ENCODE data around the gene RREB1.
A peak's percentile ranks its signal among the peaks of the same experiment; 100 is the strongest.

RREB1 gene

DNA sequence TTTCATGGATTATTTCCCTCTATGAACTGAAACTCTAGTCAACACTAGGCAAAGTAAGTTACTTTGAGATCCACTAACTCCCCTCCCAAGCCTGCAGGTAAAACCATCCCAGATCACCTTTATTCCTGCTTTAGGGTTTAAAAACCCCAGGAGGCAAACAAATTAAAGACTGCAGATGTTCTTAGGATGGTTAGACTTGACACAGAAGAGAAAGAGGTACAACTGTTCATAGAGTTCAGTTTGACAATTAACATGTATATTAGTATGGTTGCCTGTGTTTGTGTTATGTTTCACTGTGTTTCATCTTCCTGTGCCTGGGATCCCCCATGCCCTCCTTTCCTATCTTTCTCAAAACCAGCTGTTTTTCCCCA lies 53.5 kb downstream of the RREB1 start:
- H3K9me3 ChIP-seq (ENCODE audit: control insufficient read depth, low read length) = no peaks in the 10 kb centered on the region
- H3K9ac ChIP-seq (ENCODE audit: low read length) = no peak overlapping the region
- DNase-seq (ENCODE audit: low read depth) = no peak
- H3K4me1 ChIP-seq (ENCODE audit: control insufficient read depth, insufficient read depth, low read length) = peaks cover 60% of the 10 kb centered on the region
- H3K36me3 ChIP-seq (ENCODE audit: control insufficient read depth, insufficient read depth, low read length, severe bottlenecking) = no peaks in the 10 kb centered on the region
- no peaks in the 10 kb centered on the region for H3K27me3 ChIP-seq (replicated peaks; ENCODE audit: control insufficient read depth, insufficient read depth, low read length)
- no peak overlapping the region for H3K4me3 ChIP-seq (ENCODE audit: low read length)

DNA sequence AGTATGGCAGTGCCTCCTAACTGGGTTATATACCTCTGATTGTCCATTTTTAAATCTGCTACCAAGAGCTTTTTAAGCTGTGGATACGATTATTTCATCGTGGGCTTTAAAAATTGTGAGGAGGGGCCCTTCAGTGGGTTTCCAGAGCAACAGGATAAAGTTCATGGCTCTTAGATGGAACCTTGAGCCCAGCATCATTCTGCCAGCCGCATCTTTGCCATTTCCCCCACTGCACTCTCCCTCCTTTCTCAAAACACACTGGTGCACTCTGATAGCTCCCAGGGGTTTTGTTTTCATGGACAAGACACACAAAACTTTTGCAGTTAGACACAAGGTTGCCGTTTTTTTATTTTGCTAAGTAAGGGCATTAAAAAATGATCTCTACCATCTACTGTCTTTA lies 54.1 kb downstream of the RREB1 start:
- Histone ChIP-seq H3K36me3 (ENCODE audit: control insufficient read depth, insufficient read depth, low read length, severe bottlenecking) (no peaks in the 10 kb centered on the region), H3K4me1 (ENCODE audit: control insufficient read depth, insufficient read depth, low read length) (peaks cover 60% of the 10 kb centered on the region), H3K27me3 (replicated peaks; ENCODE audit: control insufficient read depth, insufficient read depth, low read length) (no peaks in the 10 kb centered on the region), H3K9ac (ENCODE audit: low read length) (peak overlapping the region; percentile 59), H3K4me3 (ENCODE audit: low read length) (no peak overlapping the region), H3K9me3 (ENCODE audit: control insufficient read depth, low read length) (no peaks in the 10 kb centered on the region)
- no peak for DNase-seq (ENCODE audit: low read depth)

DNA sequence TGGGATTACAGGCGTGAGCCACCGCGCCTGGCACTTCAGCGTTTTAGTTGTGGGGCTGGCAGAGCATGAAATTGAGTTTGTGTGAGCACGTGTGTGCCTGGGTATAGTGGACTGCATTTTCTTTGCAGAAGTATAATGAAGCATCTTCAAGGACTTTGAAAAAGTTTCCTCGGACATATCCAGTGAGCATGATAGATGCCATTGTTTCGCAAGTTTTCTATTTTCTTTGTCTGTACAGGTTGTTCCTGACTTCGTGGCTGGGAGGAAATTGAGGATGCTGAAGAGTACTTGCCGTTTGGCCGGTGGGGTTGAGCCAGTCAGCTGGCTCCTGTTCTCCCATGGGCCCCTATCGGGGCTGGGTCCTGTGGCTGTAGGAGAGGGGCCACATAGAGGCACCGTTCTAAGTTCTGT lies 55.9 kb downstream of the RREB1 start:
- H3K4me3 ChIP-seq (ENCODE audit: low read length) = no peak overlapping the region
- H3K9ac ChIP-seq (ENCODE audit: low read length) = no peak overlapping the region
- no peak for DNase-seq (ENCODE audit: low read depth)
- H3K9me3 ChIP-seq (ENCODE audit: control insufficient read depth, low read length) = no peaks in the 10 kb centered on the region
- no peaks in the 10 kb centered on the region for H3K36me3 ChIP-seq (ENCODE audit: control insufficient read depth, insufficient read depth, low read length, severe bottlenecking)
- H3K4me1 ChIP-seq (ENCODE audit: control insufficient read depth, insufficient read depth, low read length) = peaks cover 62% of the 10 kb centered on the region
- no peaks in the 10 kb centered on the region for H3K27me3 ChIP-seq (replicated peaks; ENCODE audit: control insufficient read depth, insufficient read depth, low read length)

DNA sequence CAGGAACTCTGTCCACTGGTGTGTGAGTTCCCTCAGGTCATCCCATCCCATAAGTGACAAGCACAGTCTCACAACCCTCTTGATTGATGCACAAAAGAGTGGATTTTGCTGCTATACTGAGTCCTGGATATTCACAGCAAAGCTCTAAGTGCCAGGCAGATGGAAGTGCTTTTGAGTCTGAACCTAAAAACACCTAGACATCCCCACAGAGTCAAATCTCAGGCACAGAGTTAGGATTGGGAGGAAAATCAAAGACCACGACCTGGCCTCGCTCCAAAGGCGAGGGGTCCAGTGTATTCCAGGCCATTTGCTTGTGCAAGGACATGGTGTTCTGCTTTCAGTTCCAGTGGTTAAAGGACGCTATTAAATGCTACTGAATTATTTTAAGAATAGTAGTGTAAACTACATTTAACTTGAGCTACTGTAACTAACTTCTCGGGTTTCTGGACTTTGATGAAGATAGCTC lies 56.8 kb downstream of the RREB1 start:
- Histone ChIP-seq H3K9me3 (ENCODE audit: control insufficient read depth, low read length) (no peaks in the 10 kb centered on the region), H3K36me3 (ENCODE audit: control insufficient read depth, insufficient read depth, low read length, severe bottlenecking) (no peaks in the 10 kb centered on the region), H3K9ac (ENCODE audit: low read length) (no peak overlapping the region), H3K4me1 (ENCODE audit: control insufficient read depth, insufficient read depth, low read length) (peaks cover 71% of the 10 kb centered on the region), H3K4me3 (ENCODE audit: low read length) (no peak overlapping the region), H3K27me3 (replicated peaks; ENCODE audit: control insufficient read depth, insufficient read depth, low read length) (no peaks in the 10 kb centered on the region)
- DNase-seq (ENCODE audit: low read depth) = no peak

DNA sequence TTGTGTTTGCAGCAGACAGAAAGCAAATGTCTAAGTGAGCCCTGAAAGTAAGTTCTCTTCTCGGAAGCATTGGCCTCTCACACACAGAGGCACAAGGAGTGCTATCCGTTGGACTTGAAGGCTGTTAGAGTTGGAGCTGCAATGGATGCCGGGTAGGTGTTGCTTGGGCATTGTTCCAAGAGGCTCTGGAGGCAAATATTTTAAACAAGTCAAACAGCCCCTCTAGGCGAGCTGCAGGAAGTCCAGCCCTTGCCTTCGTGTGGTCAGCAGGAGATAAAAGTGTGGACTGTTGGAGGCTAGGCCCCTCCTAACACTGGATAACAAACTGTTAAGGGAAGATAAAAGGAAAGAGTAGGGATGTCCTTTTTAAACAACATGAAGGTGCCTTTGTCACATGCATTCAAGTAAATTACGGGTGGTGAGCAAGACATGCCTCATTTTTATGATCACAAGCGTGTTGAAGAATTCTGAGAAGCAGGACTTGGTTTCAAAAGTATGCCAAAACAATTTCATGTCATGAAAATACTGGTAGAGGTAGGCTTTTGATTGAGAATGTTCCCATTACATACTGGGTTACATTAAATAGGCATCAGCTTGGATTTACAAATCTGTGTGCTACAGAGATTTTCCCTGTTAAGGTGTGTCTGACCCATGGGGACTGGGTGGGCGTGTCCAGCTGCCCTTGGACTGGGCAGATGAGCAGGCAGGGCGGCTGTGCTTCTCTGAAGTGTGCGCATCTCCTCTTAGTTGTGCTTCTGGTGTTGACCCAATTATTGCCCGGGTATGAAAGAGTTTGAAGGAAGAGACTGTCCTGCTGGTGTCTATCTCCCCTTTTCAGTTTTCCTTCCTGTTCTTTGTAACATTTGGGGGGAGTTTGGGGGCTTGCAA lies 57.5 kb downstream of the RREB1 start:
- Histone ChIP-seq H3K36me3 (ENCODE audit: control insufficient read depth, insufficient read depth, low read length, severe bottlenecking) (no peaks in the 10 kb centered on the region), H3K27me3 (replicated peaks; ENCODE audit: control insufficient read depth, insufficient read depth, low read length) (no peaks in the 10 kb centered on the region), H3K9me3 (ENCODE audit: control insufficient read depth, low read length) (no peaks in the 10 kb centered on the region), H3K4me3 (ENCODE audit: low read length) (no peak overlapping the region), H3K4me1 (ENCODE audit: control insufficient read depth, insufficient read depth, low read length) (peaks cover 77% of the 10 kb centered on the region), H3K9ac (ENCODE audit: low read length) (peak overlapping the region; percentile 59)
- no peak for DNase-seq (ENCODE audit: low read depth)

DNA sequence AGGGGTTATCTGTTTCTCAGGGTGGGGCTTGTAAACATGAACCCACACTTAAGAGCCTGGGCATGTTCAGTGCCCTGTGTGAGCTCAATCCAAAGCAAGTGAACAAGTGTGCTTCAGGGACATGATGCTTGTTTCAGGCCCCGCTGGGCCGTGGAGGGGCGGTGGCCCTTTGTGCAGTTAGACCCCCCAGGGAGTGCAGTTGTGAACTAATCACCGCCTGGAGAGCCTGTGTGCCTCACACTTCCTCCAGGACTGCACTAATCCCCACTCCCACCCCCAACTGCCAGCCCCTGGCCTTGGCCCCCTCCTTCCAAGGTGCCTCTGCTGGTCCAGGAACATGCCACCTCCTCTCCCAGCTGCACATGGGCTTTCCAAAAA lies 58.1 kb downstream of the RREB1 start:
- no peak for DNase-seq (ENCODE audit: low read depth)
- Histone ChIP-seq H3K9me3 (ENCODE audit: control insufficient read depth, low read length) (no peaks in the 10 kb centered on the region), H3K4me1 (ENCODE audit: control insufficient read depth, insufficient read depth, low read length) (peaks cover 84% of the 10 kb centered on the region), H3K9ac (ENCODE audit: low read length) (peak overlapping the region; percentile 59), H3K36me3 (ENCODE audit: control insufficient read depth, insufficient read depth, low read length, severe bottlenecking) (no peaks in the 10 kb centered on the region), H3K4me3 (ENCODE audit: low read length) (peak overlapping the region; percentile 1), H3K27me3 (replicated peaks; ENCODE audit: control insufficient read depth, insufficient read depth, low read length) (no peaks in the 10 kb centered on the region)

DNA sequence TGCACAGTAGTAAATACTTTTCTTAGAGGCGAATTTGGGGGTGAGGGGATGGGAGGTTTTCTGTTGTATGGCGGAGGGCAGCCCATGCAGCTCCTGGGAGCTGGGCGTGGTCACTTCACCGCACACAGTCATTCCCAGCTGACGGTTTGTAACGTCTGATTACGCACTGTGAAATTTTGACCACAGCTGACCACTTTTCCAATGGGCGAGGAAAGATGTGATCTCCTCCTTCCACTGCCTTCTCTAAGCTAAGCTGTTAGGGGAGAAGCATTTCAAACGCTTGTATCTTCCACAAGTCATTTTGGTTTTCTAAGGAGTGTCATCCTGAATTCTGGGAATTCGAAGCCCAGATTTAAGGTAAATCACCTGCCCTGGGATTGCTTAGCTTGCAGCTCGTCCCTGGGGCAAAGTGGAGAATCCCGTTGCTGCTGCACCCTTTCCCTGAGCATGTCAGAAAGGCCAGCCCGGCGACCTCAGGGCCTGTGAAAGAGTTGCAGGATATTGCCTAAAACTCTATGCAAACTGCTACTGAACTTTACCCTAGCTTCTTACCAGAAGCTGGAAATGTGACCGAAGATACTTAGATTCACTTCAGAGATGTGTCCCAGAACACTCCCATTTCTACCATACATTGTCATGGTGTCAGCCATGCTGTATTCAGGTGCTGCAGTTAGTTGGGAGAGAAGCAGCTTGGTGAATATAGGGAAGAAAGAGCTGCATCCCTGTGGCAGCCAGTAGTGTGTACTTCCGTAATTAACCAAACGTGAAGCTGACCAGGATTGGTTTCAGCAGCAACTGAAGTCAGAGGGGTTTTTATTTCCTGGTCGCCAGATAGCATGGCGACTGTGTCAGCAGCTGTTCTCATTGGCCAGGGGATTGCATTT lies 58.9 kb downstream of the RREB1 start:
- H3K4me3 ChIP-seq (ENCODE audit: low read length) = peak overlapping the region; percentile 1
- peaks cover 84% of the 10 kb centered on the region for H3K4me1 ChIP-seq (ENCODE audit: control insufficient read depth, insufficient read depth, low read length)
- H3K9ac ChIP-seq (ENCODE audit: low read length) = peak overlapping the region; percentile 59
- H3K27me3 ChIP-seq (replicated peaks; ENCODE audit: control insufficient read depth, insufficient read depth, low read length) = no peaks in the 10 kb centered on the region
- H3K36me3 ChIP-seq (ENCODE audit: control insufficient read depth, insufficient read depth, low read length, severe bottlenecking) = no peaks in the 10 kb centered on the region
- no peaks in the 10 kb centered on the region for H3K9me3 ChIP-seq (ENCODE audit: control insufficient read depth, low read length)
- no peak for DNase-seq (ENCODE audit: low read depth)

DNA sequence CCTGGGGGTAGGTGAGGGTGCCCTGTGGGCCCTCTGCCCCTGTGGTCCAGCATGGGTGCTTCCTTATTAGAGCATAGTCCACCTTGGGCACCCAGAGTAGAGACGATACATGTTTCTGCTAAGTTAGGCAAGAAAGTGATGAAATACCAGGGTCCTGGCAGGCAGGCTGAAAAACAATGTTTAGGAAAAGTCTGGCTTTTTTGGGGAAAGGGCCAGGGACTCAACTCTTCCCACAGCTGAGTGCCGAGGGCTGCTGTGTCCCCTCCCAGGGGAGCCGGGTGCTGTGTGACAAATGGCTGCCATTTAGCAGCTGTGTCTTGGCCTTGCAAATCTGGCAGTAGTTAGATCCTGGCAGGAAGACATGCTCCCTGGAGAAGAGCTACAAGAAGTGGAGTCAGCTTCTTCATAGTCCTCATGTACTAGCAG lies 61.5 kb downstream of the RREB1 start:
- H3K4me1 ChIP-seq (ENCODE audit: control insufficient read depth, insufficient read depth, low read length) = peaks cover 73% of the 10 kb centered on the region
- no peaks in the 10 kb centered on the region for H3K9me3 ChIP-seq (ENCODE audit: control insufficient read depth, low read length)
- peak overlapping the region; percentile 28 for H3K9ac ChIP-seq (ENCODE audit: low read length)
- H3K36me3 ChIP-seq (ENCODE audit: control insufficient read depth, insufficient read depth, low read length, severe bottlenecking) = no peaks in the 10 kb centered on the region
- peak overlapping the region; percentile 6 for H3K4me3 ChIP-seq (ENCODE audit: low read length)
- peak; percentile 56 for DNase-seq (ENCODE audit: low read depth)
- no peaks in the 10 kb centered on the region for H3K27me3 ChIP-seq (replicated peaks; ENCODE audit: control insufficient read depth, insufficient read depth, low read length)

DNA sequence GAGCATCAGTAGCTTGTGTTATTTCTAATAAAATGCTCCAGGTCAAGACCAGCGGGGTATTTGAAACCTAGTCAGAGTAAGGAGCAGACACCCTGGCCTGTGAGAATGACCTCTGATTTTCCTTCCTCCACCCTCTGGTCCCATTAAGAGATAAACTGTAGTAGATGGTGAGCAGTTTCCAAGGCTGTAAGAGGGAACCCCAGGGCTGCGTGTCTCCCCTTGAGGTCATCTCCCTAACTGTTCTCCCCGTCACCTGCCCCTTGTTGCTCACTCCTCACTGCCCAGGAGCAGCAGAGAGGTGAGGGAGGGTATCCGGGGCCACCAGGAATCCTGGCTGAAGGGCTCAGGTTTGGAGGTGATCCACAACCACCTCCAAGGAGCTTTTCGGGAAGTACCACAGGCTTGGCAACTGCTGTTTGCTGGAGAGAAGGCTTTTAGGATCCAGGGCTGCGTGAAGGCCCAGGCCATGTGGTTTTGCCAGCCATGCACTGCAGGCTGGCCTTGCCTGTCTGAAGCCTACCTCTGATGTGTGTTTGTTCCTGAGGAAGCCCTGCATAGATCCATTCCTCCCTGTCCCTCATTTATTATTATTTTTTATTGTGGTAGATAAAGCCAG lies 62.5 kb downstream of the RREB1 start:
- Histone ChIP-seq H3K36me3 (ENCODE audit: control insufficient read depth, insufficient read depth, low read length, severe bottlenecking) (no peaks in the 10 kb centered on the region), H3K4me3 (ENCODE audit: low read length) (peak overlapping the region; percentile 6), H3K4me1 (ENCODE audit: control insufficient read depth, insufficient read depth, low read length) (peaks cover 66% of the 10 kb centered on the region), H3K9ac (ENCODE audit: low read length) (peak overlapping the region; percentile 28), H3K27me3 (replicated peaks; ENCODE audit: control insufficient read depth, insufficient read depth, low read length) (no peaks in the 10 kb centered on the region), H3K9me3 (ENCODE audit: control insufficient read depth, low read length) (no peaks in the 10 kb centered on the region)
- DNase-seq (ENCODE audit: low read depth) = no peak

DNA sequence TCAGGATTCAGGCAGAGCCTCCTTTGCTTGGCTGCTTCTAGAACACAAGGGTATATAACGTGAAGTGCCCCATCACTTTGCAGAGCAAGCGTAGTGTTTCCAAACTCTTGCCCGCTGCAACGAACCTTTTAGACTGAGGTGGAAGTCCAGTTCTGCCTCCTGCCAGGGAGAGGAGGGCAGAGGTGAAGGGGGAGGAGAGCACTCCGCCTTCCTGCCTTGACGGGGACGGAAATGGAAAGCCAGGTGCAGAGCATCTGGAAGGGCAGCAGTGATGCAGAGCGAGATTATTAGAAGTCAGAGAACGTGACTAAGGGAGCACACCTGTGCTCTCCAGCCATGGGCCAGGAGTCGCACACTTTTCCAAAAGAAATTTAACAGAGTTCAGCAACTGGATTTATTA lies 63.4 kb downstream of the RREB1 start:
- no peaks in the 10 kb centered on the region for H3K27me3 ChIP-seq (replicated peaks; ENCODE audit: control insufficient read depth, insufficient read depth, low read length)
- no peaks in the 10 kb centered on the region for H3K36me3 ChIP-seq (ENCODE audit: control insufficient read depth, insufficient read depth, low read length, severe bottlenecking)

DNA sequence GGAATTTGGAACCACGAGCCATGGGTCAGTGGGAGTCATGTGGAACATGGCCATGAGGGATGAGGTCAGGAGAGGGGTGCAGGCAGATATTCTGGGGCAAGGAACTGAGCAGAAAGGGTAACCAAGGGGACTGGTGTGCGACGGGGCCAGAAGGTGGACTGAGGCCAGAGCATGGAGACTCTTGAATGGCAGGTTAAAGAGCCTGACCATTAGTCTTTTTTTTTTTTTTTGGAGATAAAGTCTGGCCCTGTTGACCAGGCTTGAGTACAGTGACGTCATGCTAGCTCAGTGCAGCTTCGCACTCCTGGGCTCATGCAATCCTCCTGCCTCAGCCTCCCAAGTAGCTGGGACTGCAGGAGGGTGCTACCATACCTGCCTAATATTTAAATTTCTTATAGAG lies 64.0 kb downstream of the RREB1 start:
- Histone ChIP-seq H3K4me3 (ENCODE audit: low read length) (no peak overlapping the region), H3K9me3 (ENCODE audit: control insufficient read depth, low read length) (no peaks in the 10 kb centered on the region), H3K4me1 (ENCODE audit: control insufficient read depth, insufficient read depth, low read length) (peaks cover 66% of the 10 kb centered on the region), H3K27me3 (replicated peaks; ENCODE audit: control insufficient read depth, insufficient read depth, low read length) (no peaks in the 10 kb centered on the region), H3K9ac (ENCODE audit: low read length) (no peak overlapping the region), H3K36me3 (ENCODE audit: control insufficient read depth, insufficient read depth, low read length, severe bottlenecking) (peaks cover 3% of the 10 kb centered on the region)
- DNase-seq (ENCODE audit: low read depth) = no peak

More for the DNA sequence above, 63.4 kb downstream of the RREB1 start:
- no peaks in the 10 kb centered on the region for H3K9me3 ChIP-seq (ENCODE audit: control insufficient read depth, low read length)
- H3K9ac ChIP-seq (ENCODE audit: low read length) = no peak overlapping the region
- no peak overlapping the region for H3K4me3 ChIP-seq (ENCODE audit: low read length)
- H3K4me1 ChIP-seq (ENCODE audit: control insufficient read depth, insufficient read depth, low read length) = peaks cover 66% of the 10 kb centered on the region
- DNase-seq (ENCODE audit: low read depth) = no peak

Measured in adipocyte (in vitro differentiated cells).